ENCODE data around the gene ASTN2. TPM values are rescaled to one million over a fixed set of nuclear protein-coding genes. Genes with fewer than 3 reads are reported as not detected.

ASTN2 gene
- total RNA-seq, 6 experiments from 2014 or later, result 0.91 to 3.1 (median 2.5) TPM

DNA sequence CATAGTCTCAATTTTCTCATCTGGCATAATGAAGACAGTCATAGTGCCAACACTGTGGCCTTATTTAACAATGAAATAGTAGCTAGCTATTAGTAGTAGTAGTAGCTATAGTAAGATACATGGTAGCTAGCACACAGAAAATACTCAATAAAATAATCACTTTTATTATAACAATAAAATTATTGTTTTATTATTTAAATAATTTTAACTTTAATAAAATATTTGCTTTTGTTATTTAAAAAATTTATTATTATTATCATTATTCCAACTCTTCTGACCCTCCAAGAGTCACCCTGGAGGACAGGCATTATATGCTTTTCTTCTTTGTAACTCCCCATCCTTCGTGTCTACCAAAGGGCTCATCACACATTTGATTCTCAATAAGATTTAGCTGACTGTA, 475.7 kb downstream of the ASTN2 start:
- Histone ChIP-seq H3K4me3 (no peak overlapping the region), H3K4me1 (no peaks in the 10 kb centered on the region), H3K27me3 (no peaks in the 10 kb centered on the region), H3K36me3 (no peaks in the 10 kb centered on the region), H3K9me3 (no peaks in the 10 kb centered on the region), H3K27ac (no peak overlapping the region)
- intact Hi-C loops (cut with DNase I), result no loop called here
- ATAC-seq (no peak), DNase-seq (no peak)
- TF ChIP-seq POLR2A (IDR thresholded peaks at IDR 0.05) (no peak), CTCF (IDR thresholded peaks at IDR 0.05) (no peak)
- 40% methylated on average over 1 of the region's 1 CpG for WGBS (ENCODE audit: insufficient coverage, low coverage, low lambda C conversion rate, missing lambda C conversion rate)

DNA sequence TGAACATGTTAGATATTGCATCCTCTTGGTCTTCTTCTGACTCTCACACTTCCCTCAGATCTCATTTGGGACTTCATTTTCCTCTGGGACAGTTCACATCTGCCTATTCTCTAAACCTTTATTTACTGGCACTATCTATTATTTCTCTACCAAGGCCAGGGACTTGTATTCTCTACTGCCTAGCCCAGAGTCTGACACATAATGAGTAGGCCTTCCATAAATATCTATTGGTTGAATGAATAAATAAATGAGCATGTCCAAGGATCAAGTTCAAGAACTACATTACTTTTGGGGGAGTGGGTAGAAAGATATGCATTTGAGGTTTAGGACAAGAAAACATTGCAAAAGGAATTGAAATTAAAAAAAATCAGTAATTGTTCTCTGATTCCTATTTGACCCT, 477.5 kb downstream of the ASTN2 start:
- Histone ChIP-seq H3K27ac (no peak overlapping the region), H3K9me3 (no peaks in the 10 kb centered on the region), H3K36me3 (no peaks in the 10 kb centered on the region), H3K27me3 (no peaks in the 10 kb centered on the region), H3K4me1 (no peaks in the 10 kb centered on the region), H3K4me3 (no peak overlapping the region)
- ATAC-seq, result no peak
- intact Hi-C loops (cut with DNase I), result no loop called here
- no peak for TF ChIP-seq POLR2A (IDR thresholded peaks at IDR 0.05)
- no peak for DNase-seq

GRCh38 chr9:116935149-116935897, 479.5 kb downstream of the ASTN2 start:
- no peak overlapping the region for H3K27ac ChIP-seq
- H3K4me1 ChIP-seq, result no peaks in the 10 kb centered on the region
- WGBS (ENCODE audit: insufficient coverage, low coverage, low lambda C conversion rate, missing lambda C conversion rate), result 28% methylated on average over 5 of the region's 5 CpGs
- ATAC-seq (no peak), DNase-seq (no peak)
- no peaks in the 10 kb centered on the region for H3K36me3 ChIP-seq
- H3K9me3 ChIP-seq, result no peaks in the 10 kb centered on the region
- no peak overlapping the region for H3K4me3 ChIP-seq
- intact Hi-C loops (cut with DNase I), result no loop called here
- TF ChIP-seq POLR2A (IDR thresholded peaks at IDR 0.05), result no peak
- TF ChIP-seq CTCF (IDR thresholded peaks at IDR 0.05), result no peak
- H3K27me3 ChIP-seq, result no peaks in the 10 kb centered on the region

- DNase-seq (no peak), ATAC-seq (no peak)
- Histone ChIP-seq H3K36me3 (no peaks in the 10 kb centered on the region), H3K9me3 (no peaks in the 10 kb centered on the region), H3K27ac (no peak overlapping the region), H3K4me3 (no peak overlapping the region), H3K4me1 (no peaks in the 10 kb centered on the region), H3K27me3 (no peaks in the 10 kb centered on the region)
- TF ChIP-seq POLR2A (IDR thresholded peaks at IDR 0.05), result no peak
- no peak for TF ChIP-seq CTCF (IDR thresholded peaks at IDR 0.05)
- intact Hi-C loops (cut with DNase I), result no loop called here
- WGBS (ENCODE audit: insufficient coverage, low coverage, low lambda C conversion rate, missing lambda C conversion rate), result 56% methylated on average over 5 of the region's 5 CpGs
Observed at GRCh38 chr9:116934131-116934530, 480.7 kb downstream of the ASTN2 start.

- Histone ChIP-seq H3K36me3 (no peaks in the 10 kb centered on the region), H3K4me1 (no peaks in the 10 kb centered on the region), H3K9me3 (no peaks in the 10 kb centered on the region), H3K27me3 (no peaks in the 10 kb centered on the region), H3K4me3 (no peak overlapping the region), H3K27ac (no peak overlapping the region)
- TF ChIP-seq CTCF (IDR thresholded peaks at IDR 0.05) (no peak), POLR2A (IDR thresholded peaks at IDR 0.05) (no peak)
- intact Hi-C loops (cut with DNase I), result no loop called here
- DNase-seq, result no peak
- no peak for ATAC-seq
- 51% methylated on average over 2 of the region's 2 CpGs for WGBS (ENCODE audit: insufficient coverage, low coverage, low lambda C conversion rate, missing lambda C conversion rate)
Observed at GRCh38 chr9:116933251-116933650, 481.6 kb downstream of the ASTN2 start.

All from right lobe of liver (tissue), 6 donors.